Subcutaneous abdominal adipose tissue (tissue), 5 donors: Measurements from ENCODE around the gene ANKRD13A.
"Not testable (repeated sequence)": the region's sequence is repeated elsewhere in the genome, so short reads cannot be mapped to it uniquely, and the experiment has no call there.

ENCODE experiments used
- H3K27ac ChIP-seq: one replicate; pipeline ENCODE4 v1.7.0; 2013; ENCODE audit warnings: low read depth, mild to moderate bottlenecking, inconsistent platforms, low read length, moderate library complexity
- H3K27me3 ChIP-seq, 5 donors: one replicate each; pipeline ENCODE4 v1.7.0; 2013; ENCODE audit warnings: low read length in 5 of 5, inconsistent platforms in 1 of 5; ENCODE audit not compliant: control insufficient read depth in 5 of 5, insufficient read depth in 4 of 5
- H3K36me3 ChIP-seq, 5 donors: one replicate each; pipeline ENCODE4 v1.7.0; 2013; ENCODE audit warnings: low read length in 5 of 5; ENCODE audit not compliant: control insufficient read depth in 5 of 5, insufficient read depth in 5 of 5
- H3K4me1 ChIP-seq, 5 donors: one replicate each; pipeline ENCODE4 v1.7.0; 2013; ENCODE audit warnings: low read length in 5 of 5, mild to moderate bottlenecking in 3 of 5, moderate library complexity in 1 of 5; ENCODE audit not compliant: control insufficient read depth in 5 of 5, insufficient read depth in 5 of 5
- H3K4me3 ChIP-seq, 5 donors: one replicate each; pipeline ENCODE4 v1.7.0; 2013; ENCODE audit warnings: low read length in 5 of 5, low read depth in 1 of 5
- H3K9ac ChIP-seq, 5 donors: one replicate each; pipeline ENCODE4 v1.7.0; 2013; ENCODE audit warnings: low read length in 5 of 5, mild to moderate bottlenecking in 4 of 5, moderate library complexity in 3 of 5
- H3K9me3 ChIP-seq, 5 donors: one replicate each; pipeline ENCODE4 v1.7.0; 2013; ENCODE audit warnings: low read length in 5 of 5; ENCODE audit not compliant: control insufficient read depth in 5 of 5
- donor health status: healthy.
- donor health status: healthy.
- donor health status: healthy.
- donor health status: healthy.
- donor health status: healthy.

The ANKRD13A gene

DNA sequence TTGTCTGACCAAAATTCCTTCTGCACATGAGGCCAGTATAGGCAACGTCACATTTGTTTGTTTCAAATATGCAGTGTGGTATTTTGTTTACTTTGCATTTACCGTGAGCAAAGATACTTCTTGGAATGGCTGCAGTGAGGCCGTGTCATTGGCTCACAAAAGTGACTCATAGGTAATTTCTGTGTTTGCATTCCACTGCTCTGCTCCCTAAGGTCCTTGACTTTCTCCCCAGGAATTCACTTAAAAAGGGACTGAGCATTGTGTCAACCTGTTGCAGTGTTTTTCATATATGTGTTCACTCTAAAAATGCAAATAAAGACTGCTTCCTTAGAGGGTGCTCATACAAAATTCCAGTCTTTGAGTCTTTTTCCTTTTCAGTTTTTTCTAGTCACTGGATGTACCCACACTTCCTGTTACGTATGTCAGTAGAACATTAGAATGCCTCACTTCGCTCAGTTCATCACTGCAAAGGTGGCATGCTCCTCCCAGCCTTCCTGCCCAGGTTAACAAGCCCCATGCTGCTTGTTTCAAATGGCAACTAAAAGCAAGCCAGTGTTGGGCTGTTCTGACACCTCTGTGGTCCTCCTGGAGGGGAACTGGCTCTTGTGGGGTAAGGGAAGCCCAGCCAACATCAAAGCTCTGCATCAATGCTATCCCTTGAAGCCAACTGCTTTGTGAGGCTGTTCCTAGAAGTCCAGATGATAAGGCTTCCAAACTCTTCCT, 40.0 kb downstream of the ANKRD13A start:
- no peaks in the 10 kb centered on the region for H3K27me3 ChIP-seq
- no peak overlapping the region for H3K27ac ChIP-seq
- no peaks in the 10 kb centered on the region for H3K9me3 ChIP-seq
- H3K4me3 ChIP-seq: no peak overlapping the region
- H3K4me1 ChIP-seq: peaks cover 3 to 24% (median 16%) of the 10 kb centered on the region in 5 donors
- H3K9ac ChIP-seq: no peak overlapping the region
- H3K36me3 ChIP-seq: peaks cover 13 to 58% (median 39%) of the 10 kb centered on the region in 5 donors

- Histone ChIP-seq H3K9me3 (no peaks in the 10 kb centered on the region), H3K9ac (no peak overlapping the region), H3K27ac (no peak overlapping the region), H3K27me3 (no peaks in the 10 kb centered on the region), H3K4me3 (no peak overlapping the region), H3K4me1 (peaks cover 4 to 31% (median 24%) of the 10 kb centered on the region in 5 donors), H3K36me3 (peaks cover 10 to 36% (median 22%) of the 10 kb centered on the region in 5 donors)
Observed at GRCh38 chr12:110042264-110042663, 43.0 kb downstream of the ANKRD13A start.

DNA sequence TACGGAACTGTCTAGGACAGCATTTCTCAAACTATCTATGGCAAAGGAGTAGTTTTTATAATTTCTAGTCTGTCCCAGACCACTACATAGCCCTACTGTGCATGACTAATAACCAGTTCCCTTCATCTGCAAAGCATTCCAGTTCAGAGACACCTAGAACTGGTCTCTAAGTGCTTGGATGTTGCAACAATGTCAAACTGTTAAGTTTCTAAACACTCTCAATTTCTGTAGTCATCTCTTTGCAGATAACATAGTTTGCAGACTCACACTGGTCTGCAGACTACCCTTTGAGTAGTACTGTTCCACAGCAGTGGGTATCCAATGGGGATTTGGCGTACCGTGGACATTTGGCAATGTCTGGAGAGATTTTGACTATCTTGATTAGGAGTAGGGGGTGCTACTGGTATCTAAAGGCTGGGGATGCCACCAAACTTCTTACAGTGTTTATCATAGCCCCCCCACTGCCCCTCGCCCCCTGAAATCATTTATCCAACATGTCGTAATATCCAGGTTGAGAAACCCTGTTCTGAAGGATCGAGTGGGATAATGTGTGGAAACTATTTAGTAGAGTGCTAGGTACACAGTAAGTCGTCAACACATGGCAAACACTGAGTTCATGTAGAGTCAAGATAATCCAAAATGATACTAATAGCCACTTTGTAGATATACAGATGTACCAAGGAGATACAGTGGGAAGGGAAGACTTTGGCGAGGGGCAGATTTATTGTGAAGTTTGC, 47.4 kb downstream of the ANKRD13A start:
- H3K36me3 ChIP-seq: peaks cover 4 to 10% (median 7%) of the 10 kb centered on the region in 5 donors
- no peaks in the 10 kb centered on the region for H3K27me3 ChIP-seq
- H3K4me3 ChIP-seq: no peak overlapping the region
- H3K4me1 ChIP-seq: peaks cover 8 to 39% (median 36%) of the 10 kb centered on the region in 5 donors
- no peaks in the 10 kb centered on the region for H3K9me3 ChIP-seq
- no peak overlapping the region for H3K9ac ChIP-seq
- H3K27ac ChIP-seq: no peak overlapping the region

- Histone ChIP-seq H3K4me3 (peak overlapping the region; percentile 83 to 97 (median 89)), H3K9ac (peak overlapping the region; percentile 66 to 80 (median 72)), H3K36me3 (peaks cover 0 to 4% (median 0%) of the 10 kb centered on the region in 5 donors), H3K9me3 (no peaks in the 10 kb centered on the region), H3K27me3 (no peaks in the 10 kb centered on the region), H3K4me1 (peaks cover 8 to 33% (median 30%) of the 10 kb centered on the region in 5 donors), H3K27ac (no peak overlapping the region)
Observed at GRCh38 chr12:110047297-110047940, 48.2 kb downstream of the ANKRD13A start.

- peaks cover 0 to 4% (median 0%) of the 10 kb centered on the region in 5 donors for H3K36me3 ChIP-seq
- peak within 1 kb of the TSS; percentile 83 to 97 (median 89) for H3K4me3 ChIP-seq
- H3K4me1 ChIP-seq: peaks cover 6 to 25% (median 23%) of the 10 kb centered on the region in 5 donors
- H3K9ac ChIP-seq: peak within 1 kb of the TSS; percentile 66 to 80 (median 72)
- no peaks in the 10 kb centered on the region for H3K9me3 ChIP-seq
- H3K27ac ChIP-seq: peak within 1 kb of the TSS; percentile 32
- no peaks in the 10 kb centered on the region for H3K27me3 ChIP-seq
Observed at GRCh38 chr12:110048242-110049027, 49.2 kb downstream of the ANKRD13A start, which contains the start of gene C12orf76. Gene C12orf76, minus strand, starts transcription at chr12:110048522. Its CDS starts 27 bp downstream, at chr12:110048495.

- peak overlapping the region in 2 of 5 donors; percentile 57 to 80 for H3K9ac ChIP-seq
- peaks cover 6 to 25% (median 23%) of the 10 kb centered on the region in 5 donors for H3K4me1 ChIP-seq
- not testable (repeated sequence) for H3K9me3 ChIP-seq, H3K36me3 ChIP-seq, H3K27me3 ChIP-seq
- H3K27ac ChIP-seq: peak overlapping the region; percentile 32
- H3K4me3 ChIP-seq: peak overlapping the region; percentile 81 to 97 (median 85)
Observed at GRCh38 chr12:110049034-110049433, 49.8 kb downstream of the ANKRD13A start.

DNA sequence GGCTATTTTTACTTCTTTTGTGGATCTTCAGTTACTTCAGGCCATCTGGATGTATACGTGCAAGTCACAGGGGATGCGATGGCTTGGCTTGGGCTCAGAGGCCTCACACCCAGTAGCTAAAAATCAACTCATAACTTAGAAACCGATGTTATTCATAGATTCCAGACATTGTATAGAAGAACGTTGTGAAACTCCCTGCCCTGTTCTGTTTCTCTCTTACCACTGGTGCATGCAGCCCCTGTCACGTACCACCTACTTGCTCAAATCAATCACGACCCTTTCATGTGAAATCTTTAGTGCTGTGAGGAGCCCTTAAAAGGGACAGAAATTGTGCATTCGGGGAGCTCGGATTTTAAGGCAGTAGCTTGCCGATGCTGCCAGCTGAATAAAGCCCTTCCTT, 50.4 kb downstream of the ANKRD13A start:
- H3K36me3 ChIP-seq, H3K9ac ChIP-seq, H3K27me3 ChIP-seq, H3K4me3 ChIP-seq, H3K27ac ChIP-seq, H3K9me3 ChIP-seq: not testable (repeated sequence)
- peaks cover 6 to 25% (median 23%) of the 10 kb centered on the region in 5 donors for H3K4me1 ChIP-seq

DNA sequence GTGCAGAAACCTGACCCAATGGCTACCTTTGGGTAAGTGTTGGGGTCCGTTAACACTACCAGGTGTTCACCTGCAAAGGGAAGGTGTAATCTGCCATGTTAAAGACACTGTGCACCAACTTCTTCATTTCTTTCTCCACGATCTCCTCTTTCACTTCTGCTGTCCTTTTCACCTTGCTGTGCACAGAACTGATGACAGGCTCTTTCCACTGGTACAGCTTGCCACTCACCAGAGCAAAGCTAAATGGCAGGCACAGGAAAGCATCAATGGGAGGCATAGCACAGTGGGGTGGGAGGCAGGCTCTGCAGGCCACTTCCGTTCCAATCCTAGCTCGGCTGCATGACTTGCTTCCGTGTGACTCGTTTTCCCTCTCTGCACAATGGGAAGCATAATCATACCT, 51.7 kb downstream of the ANKRD13A start:
- Histone ChIP-seq H3K27ac (no peak overlapping the region), H3K36me3 (no peaks in the 10 kb centered on the region), H3K9me3 (no peaks in the 10 kb centered on the region), H3K9ac (no peak overlapping the region), H3K27me3 (no peaks in the 10 kb centered on the region), H3K4me1 (peaks cover 6 to 25% (median 23%) of the 10 kb centered on the region in 5 donors), H3K4me3 (no peak overlapping the region)
